Keratinocyte (primary cell): ENCODE data around the gene HSD17B14. TPM values are rescaled to one million over a fixed set of nuclear protein-coding genes. Genes with fewer than 3 reads are reported as not detected.

Experiments
- DNase-seq: peaks from one replicate; pipeline ENCODE4 v3.0.0-alpha.2; 2011; ENCODE audit warnings: low read depth, missing footprints, low spot score
- FAIRE-seq: peaks from 2 replicates; lab custom pipeline; 2011; peaks lifted over from hg19 to GRCh38; lab: Jason Lieb, UNC
- H2AFZ ChIP-seq: 2 replicates; pipeline ENCODE4 v1.6.0; 2012; ENCODE audit warnings: low read length, control low read depth, inconsistent platforms; ENCODE audit not compliant: control insufficient read depth
- H3K27ac ChIP-seq: 2 replicates; pipeline ENCODE4 v1.5.1; 2011; ENCODE audit warnings: low read length; ENCODE audit not compliant: control insufficient read depth, insufficient read depth
- H3K27me3 ChIP-seq: 3 replicates; pipeline ENCODE4 v1.6.0; 2011; ENCODE audit warnings: low read length; ENCODE audit not compliant: control insufficient read depth, insufficient read depth; ENCODE audit errors: extremely low read depth
- H3K36me3 ChIP-seq, 2 experiments: 2 replicates in 1 of 2; 3 replicates in 1 of 2; pipeline ENCODE4 v1.5.1; 2011; ENCODE audit warnings: low read length in 2 of 2, mild to moderate bottlenecking in 1 of 2; ENCODE audit not compliant: control insufficient read depth in 2 of 2, insufficient read depth in 2 of 2; ENCODE audit errors: extremely low read depth in 1 of 2
- H3K4me1 ChIP-seq: 3 replicates; pipeline ENCODE4 v1.5.1; 2011; ENCODE audit warnings: low read length; ENCODE audit not compliant: control insufficient read depth, insufficient read depth; ENCODE audit errors: extremely low read depth
- H3K4me2 ChIP-seq: 3 replicates; pipeline ENCODE4 v1.6.0; 2011; ENCODE audit warnings: low read depth, low read length; ENCODE audit not compliant: control insufficient read depth, insufficient read depth; ENCODE audit errors: extremely low read depth
- H3K4me3 ChIP-seq, 3 experiments: fragments of 200-600 bp in 1 of 3; sonication (generic) in 1 of 3; 2 replicates in 2 of 3; 3 replicates in 1 of 3; pipeline ENCODE4 v1.5.1; 2011 to 2016; ENCODE audit warnings: low read length in 3 of 3, mild to moderate bottlenecking in 3 of 3, control low read depth in 2 of 3, inconsistent platforms in 1 of 3, low read depth in 1 of 3, mixed read lengths in 1 of 3, mixed run types in 1 of 3, moderate library complexity in 1 of 3; ENCODE audit not compliant: control insufficient read depth in 2 of 3, insufficient read depth in 2 of 3; ENCODE audit errors: extremely low read depth in 1 of 3
- H3K79me2 ChIP-seq: 2 replicates; pipeline ENCODE4 v1.6.0; 2012; ENCODE audit warnings: low read length; ENCODE audit not compliant: control insufficient read depth, insufficient read depth
- H3K9ac ChIP-seq: 3 replicates; pipeline ENCODE4 v1.6.0; 2011; ENCODE audit warnings: low read length; ENCODE audit not compliant: control insufficient read depth, insufficient read depth; ENCODE audit errors: extremely low read depth
- H3K9me1 ChIP-seq: 3 replicates; pipeline ENCODE4 v1.6.0; 2011; ENCODE audit warnings: low read length; ENCODE audit not compliant: control insufficient read depth, insufficient read depth; ENCODE audit errors: extremely low read depth
- H3K9me3 ChIP-seq: 2 replicates; pipeline ENCODE4 v1.5.1; 2012; ENCODE audit warnings: low read depth, low read length; ENCODE audit not compliant: control insufficient read depth
- H4K20me1 ChIP-seq: 3 replicates; pipeline ENCODE4 v1.6.0; 2011; ENCODE audit warnings: low read length; ENCODE audit not compliant: control insufficient read depth, insufficient read depth; ENCODE audit errors: extremely low read depth
- CTCF ChIP-seq, 3 experiments: IDR thresholded peaks in 1 of 3; conservative IDR thresholded peaks in 1 of 3; optimal IDR thresholded peaks in 1 of 3; 2 replicates in 2 of 3; 3 replicates in 1 of 3; pipeline versions ENCODE3 to v1.5.1; 2011; ENCODE audit warnings: low read length in 3 of 3, mild to moderate bottlenecking in 3 of 3, moderate library complexity in 2 of 3, control low read depth in 1 of 3, inconsistent platforms in 1 of 3; ENCODE audit not compliant: insufficient read depth in 2 of 3; ENCODE audit errors: extremely low read depth in 1 of 3
- EZH2 ChIP-seq: IDR thresholded peaks from one replicate; pipeline ENCODE4 v1.6.1; 2012; ENCODE audit warnings: inconsistent platforms, mild to moderate bottlenecking, low read length, moderate library complexity
- dilution Hi-C: fragments of 300-500 bp; cut with MboI; formaldehyde crosslinking; loops from one replicate; pipeline ENCODE4 v1.7.0; 2020; ENCODE audit warnings: low sequenced_read_pairs; ENCODE audit not compliant: extremely low pct_ligation_motif_present
- polyA plus RNA-seq, 5 experiments: library from polyadenylated mRNA; depleted of rRNA in 3 of 5; stranded (reverse) in 3 of 5; stranded (forward) in 1 of 5; unstranded in 1 of 5; fragments of >200 nt; gene quantifications; 1 replicate in 1 of 5; 2 replicates in 3 of 5; 3 replicates in 1 of 5; pipeline versions ENCODE4 v1.2.1 to v1.2.3, GENCODE V29; 2011 to 2012; ENCODE audit warnings: missing spikeins in 2 of 5, low read depth in 1 of 5, low replicate concordance in 1 of 5

Gene HSD17B14
- polyA plus RNA-seq, 1 donor (not counting 4 experiments of a cell fraction or from before 2014, with no cell fraction given): 0.92 TPM

GRCh38 chr19:48867746-48868113 lies 31.4 kb upstream of the HSD17B14 start:
- Histone ChIP-seq H3K9ac (peak overlapping the region; percentile 58), H3K9me1 (no peaks in the 10 kb centered on the region), H3K36me3 (peaks cover 0 to 2% of the 10 kb centered on the region in 2 experiments), H3K27me3 (no peaks in the 10 kb centered on the region), H3K4me3 (peak overlapping the region; percentile 2 to 57 (median 44)), H3K9me3 (no peaks in the 10 kb centered on the region), H4K20me1 (no peaks in the 10 kb centered on the region), H3K79me2 (peaks cover 5% of the 10 kb centered on the region), H3K27ac (peak overlapping the region; percentile 31), H3K4me1 (peaks cover 11% of the 10 kb centered on the region), H2AFZ (peak overlapping the region; percentile 96), H3K4me2 (peak overlapping the region; percentile 68)
- FAIRE-seq (no peak), DNase-seq (no peak)
- dilution Hi-C loops: no loop called here
- TF ChIP-seq EZH2 (no peak), CTCF (optimal IDR thresholded peaks at IDR 0.05 in 1 of 3, IDR thresholded peaks at IDR 0.05 in 1 of 3, conservative IDR thresholded peaks at IDR 0.05 in 1 of 3; ENCODE audit: extremely low read depth in 1 of 3, insufficient read depth in 2 of 3, low read length in 3 of 3) (no peak)

- H4K20me1 ChIP-seq: no peaks in the 10 kb centered on the region
- no peak overlapping the region for H3K27ac ChIP-seq
- peaks cover under 1% of the 10 kb centered on the region for H3K79me2 ChIP-seq
- dilution Hi-C loops: no loop called here
- H3K9me3 ChIP-seq: no peaks in the 10 kb centered on the region
- peak overlapping the region in 2 of 3 experiments; percentile 2 to 44 for H3K4me3 ChIP-seq
- peak overlapping the region; percentile 68 for H3K4me2 ChIP-seq
- H3K27me3 ChIP-seq: no peaks in the 10 kb centered on the region
- no peaks in the 10 kb centered on the region for H3K36me3 ChIP-seq
- no peaks in the 10 kb centered on the region for H3K9me1 ChIP-seq
- TF ChIP-seq CTCF (optimal IDR thresholded peaks at IDR 0.05 in 1 of 3, IDR thresholded peaks at IDR 0.05 in 1 of 3, conservative IDR thresholded peaks at IDR 0.05 in 1 of 3; ENCODE audit: extremely low read depth in 1 of 3, insufficient read depth in 2 of 3, low read length in 3 of 3) (no peak), EZH2 (no peak)
- no peak for DNase-seq
- peak overlapping the region; percentile 58 for H3K9ac ChIP-seq
- FAIRE-seq: no peak
- peaks cover 11% of the 10 kb centered on the region for H3K4me1 ChIP-seq
- H2AFZ ChIP-seq: no peak overlapping the region
Observed at GRCh38 chr19:48867123-48867745, 30.9 kb upstream of the HSD17B14 start.
